A673 (cell line): ENCODE measurements around the gene ENTPD6. TPM values are rescaled to one million over a fixed set of nuclear protein-coding genes. Genes with fewer than 3 reads are reported as not detected.
"Not testable (repeated sequence)": the region's sequence is repeated elsewhere in the genome, so short reads cannot be mapped to it uniquely, and the experiment has no call there.

Source experiments
- BruUV-seq: library from RNA; stranded (reverse); fragments of 400-500 nt; replicated peaks from 2 replicates; lab custom pipeline; 2021; lab: Mats Ljungman, UMichigan
- CTCF ChIA-PET: fragments of 300-600 bp; sonication (Branson Sonifier 250); formaldehyde crosslinking; loops from one replicate; lab custom pipeline; 2022; ENCODE audit warnings: antibody characterized with exemption; lab: Charles Lee
- POLR2A ChIA-PET: fragments of 300-600 bp; sonication (Branson Sonifier 250); formaldehyde crosslinking; loops from one replicate; lab custom pipeline; 2022; ENCODE audit warnings: antibody characterized with exemption; ENCODE audit not compliant: low non-redundant PET; lab: Charles Lee
- DNase-seq: peaks from one replicate; pipeline ENCODE4 v3.0.0-alpha.2; 2015; ENCODE audit warnings: low spot score
- H3K27ac ChIP-seq: fragments of 200-600 bp; sonication (generic); 2 replicates; pipeline ENCODE4 v1.5.1; 2016; ENCODE audit warnings: mixed run types, low read depth, mild to moderate bottlenecking, mixed read lengths, antibody characterized with exemption, low read length; ENCODE audit not compliant: poor library complexity, severe bottlenecking
- H3K27me3 ChIP-seq: fragments of 200-600 bp; sonication (generic); replicated peaks from 2 replicates; pipeline ENCODE4 v1.6.1; 2017; ENCODE audit warnings: mixed run types, low read depth, mild to moderate bottlenecking, mixed read lengths, antibody characterized with exemption, low read length; ENCODE audit not compliant: insufficient read depth, poor library complexity
- H3K36me3 ChIP-seq: fragments of 200-600 bp; sonication (generic); 2 replicates; pipeline ENCODE4 v1.6.1; 2016; ENCODE audit warnings: mixed run types, mild to moderate bottlenecking, mixed read lengths, antibody characterized with exemption, low read length; ENCODE audit not compliant: insufficient read depth, poor library complexity, severe bottlenecking
- H3K4me1 ChIP-seq: fragments of 200-600 bp; sonication (generic); 2 replicates; pipeline ENCODE4 v1.6.1; 2017; ENCODE audit warnings: mixed run types, mild to moderate bottlenecking, mixed read lengths, antibody characterized with exemption, low read length; ENCODE audit not compliant: insufficient read depth, poor library complexity, severe bottlenecking
- H3K4me3 ChIP-seq: fragments of 200-600 bp; sonication (generic); 2 replicates; pipeline ENCODE4 v1.5.1; 2016; ENCODE audit warnings: low read depth, mixed run types, mild to moderate bottlenecking, mixed read lengths, low read length; ENCODE audit not compliant: poor library complexity, severe bottlenecking
- H3K9me3 ChIP-seq: fragments of 200-600 bp; sonication (generic); 2 replicates; pipeline ENCODE4 v1.6.1; 2016; ENCODE audit warnings: mixed run types, low read depth, mild to moderate bottlenecking, mixed read lengths, antibody characterized with exemption, low read length; ENCODE audit not compliant: poor library complexity, severe bottlenecking
- EZH2 ChIP-seq: fragments of 200-600 bp; sonication (generic); IDR thresholded peaks from 2 replicates; pipeline ENCODE4 v1.6.1; 2017; ENCODE audit warnings: borderline replicate concordance, low read depth, mild to moderate bottlenecking, mixed read lengths, antibody characterized with exemption, low read length; ENCODE audit not compliant: poor library complexity, severe bottlenecking
- intact Hi-C: fragments of 100-400 bp; cut with micrococcal nuclease; formaldehyde crosslinking; loops from one replicate; pipeline ENCODE4 v1.10.0; 2022; ENCODE audit not compliant: unreplicated experiment
- total RNA-seq: library from RNA; stranded (reverse); gene quantifications from 2 replicates; pipeline ENCODE4 v1.2.3, GENCODE V29; 2021
- TF ChIP-seq, protein P1 (sequence below): fragments of 300-800, 200-600 bp; sonication (generic); conservative IDR thresholded peaks from 2 replicates; pipeline ENCODE4 v1.5.1; 2017; ENCODE audit warnings: low read depth, mild to moderate bottlenecking, antibody characterized with exemption, low read length, moderate library complexity, mixed read lengths

ENTPD6 gene
- total RNA-seq, 1 experiment from 2014 or later = 50.2 TPM

DNA sequence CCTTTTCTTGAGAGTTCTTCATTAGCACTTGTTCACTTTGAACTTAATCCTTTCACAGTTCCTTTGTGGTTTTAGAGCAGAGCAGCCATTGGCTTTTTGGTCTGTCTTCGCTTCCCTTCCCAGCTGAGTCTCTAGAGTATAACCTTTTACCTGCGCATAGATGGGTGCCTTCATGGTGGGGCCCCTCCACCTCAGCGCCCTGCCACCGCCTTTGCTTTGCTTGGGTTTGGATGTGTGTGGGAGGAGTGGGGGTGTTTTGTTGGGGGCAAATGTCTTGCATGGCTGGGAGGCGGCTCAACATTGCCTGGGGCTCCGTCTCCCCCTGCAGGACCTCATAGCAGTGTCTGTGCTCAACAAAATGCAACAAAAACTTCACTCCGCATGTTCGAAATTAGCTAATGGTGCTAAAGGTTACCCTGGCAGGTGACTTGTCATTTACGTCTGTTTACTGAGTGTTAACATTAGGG, 64.3 kb downstream of the ENTPD6 start:
- H3K4me3 ChIP-seq = no peak overlapping the region
- no TSS peak for BruUV-seq
- H3K27ac ChIP-seq = no peak overlapping the region
- no peaks in the 10 kb centered on the region for H3K27me3 ChIP-seq
- intact Hi-C loops = no loop called here
- H3K9me3 ChIP-seq = no peaks in the 10 kb centered on the region
- peaks cover 5% of the 10 kb centered on the region for H3K36me3 ChIP-seq
- TF ChIP-seq, protein P1, sequence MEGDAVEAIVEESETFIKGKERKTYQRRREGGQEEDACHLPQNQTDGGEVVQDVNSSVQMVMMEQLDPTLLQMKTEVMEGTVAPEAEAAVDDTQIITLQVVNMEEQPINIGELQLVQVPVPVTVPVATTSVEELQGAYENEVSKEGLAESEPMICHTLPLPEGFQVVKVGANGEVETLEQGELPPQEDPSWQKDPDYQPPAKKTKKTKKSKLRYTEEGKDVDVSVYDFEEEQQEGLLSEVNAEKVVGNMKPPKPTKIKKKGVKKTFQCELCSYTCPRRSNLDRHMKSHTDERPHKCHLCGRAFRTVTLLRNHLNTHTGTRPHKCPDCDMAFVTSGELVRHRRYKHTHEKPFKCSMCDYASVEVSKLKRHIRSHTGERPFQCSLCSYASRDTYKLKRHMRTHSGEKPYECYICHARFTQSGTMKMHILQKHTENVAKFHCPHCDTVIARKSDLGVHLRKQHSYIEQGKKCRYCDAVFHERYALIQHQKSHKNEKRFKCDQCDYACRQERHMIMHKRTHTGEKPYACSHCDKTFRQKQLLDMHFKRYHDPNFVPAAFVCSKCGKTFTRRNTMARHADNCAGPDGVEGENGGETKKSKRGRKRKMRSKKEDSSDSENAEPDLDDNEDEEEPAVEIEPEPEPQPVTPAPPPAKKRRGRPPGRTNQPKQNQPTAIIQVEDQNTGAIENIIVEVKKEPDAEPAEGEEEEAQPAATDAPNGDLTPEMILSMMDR = no peak
- TF ChIP-seq EZH2 = no peak
- ChIA-PET POLR2A (no interaction called here), CTCF (no interaction called here)
- DNase-seq = no peak
- H3K4me1 ChIP-seq = no peaks in the 10 kb centered on the region

- DNase-seq, H3K27me3 ChIP-seq, POLR2A ChIA-PET, H3K9me3 ChIP-seq, H3K4me3 ChIP-seq, CTCF ChIA-PET, H3K4me1 ChIP-seq, H3K27ac ChIP-seq, intact Hi-C loops, BruUV-seq, H3K36me3 ChIP-seq: not testable (repeated sequence)
Observed at GRCh38 chr20:25260770-25261437, 65.4 kb downstream of the ENTPD6 start.

DNA sequence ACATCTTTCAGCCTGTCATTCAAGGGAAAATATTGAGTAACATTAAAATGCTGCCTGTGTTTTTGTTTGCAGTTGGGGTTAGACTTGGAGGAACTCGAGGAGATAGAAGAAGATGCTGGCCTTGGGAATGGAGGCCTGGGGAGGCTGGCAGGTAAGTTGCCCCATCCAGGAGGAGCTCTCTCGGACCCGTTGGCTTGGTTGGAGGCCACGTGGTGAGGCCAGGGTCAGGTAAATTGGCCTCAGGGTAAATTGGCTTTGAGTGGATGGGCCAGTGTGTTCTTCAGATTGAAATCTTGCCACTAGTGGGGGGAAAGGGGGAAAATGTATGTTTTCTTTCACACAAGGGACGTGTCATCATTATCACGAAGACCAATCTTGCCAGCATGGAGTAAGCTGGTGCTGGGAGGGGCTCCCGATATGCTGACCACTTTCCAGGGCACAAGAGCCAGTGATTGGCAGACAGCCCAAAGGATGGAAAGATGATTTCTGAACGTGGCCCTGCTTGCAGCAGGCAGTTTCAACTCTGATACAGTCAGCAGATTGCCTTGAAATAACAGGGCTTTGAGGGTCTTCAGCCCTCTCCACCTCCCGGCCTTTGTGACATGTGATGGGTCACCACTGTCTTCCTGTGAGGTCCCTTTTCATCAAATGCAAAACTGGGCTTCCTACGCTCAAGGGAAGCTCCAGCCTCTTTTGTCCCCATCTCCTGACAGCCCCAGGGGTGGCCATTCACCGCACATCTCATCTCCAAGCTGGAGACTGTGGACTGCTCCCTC, 73.7 kb downstream of the ENTPD6 start:
- peaks cover 12% of the 10 kb centered on the region for H3K36me3 ChIP-seq
- H3K9me3 ChIP-seq = no peaks in the 10 kb centered on the region
- POLR2A ChIA-PET = no interaction called here
- DNase-seq = no peak
- intact Hi-C loops = no loop called here
- CTCF ChIA-PET = no interaction called here
- H3K27me3 ChIP-seq = no peaks in the 10 kb centered on the region
- no peaks in the 10 kb centered on the region for H3K4me1 ChIP-seq
- H3K27ac ChIP-seq = no peak overlapping the region
- TF ChIP-seq EZH2 = no peak
- TF ChIP-seq, protein P1 = no peak
- BruUV-seq = no TSS peak
- no peak overlapping the region for H3K4me3 ChIP-seq
